Esophagus muscularis mucosa (tissue), 4 donors: ENCODE measurements around the gene THTPA. TPM values are rescaled to one million over a fixed set of nuclear protein-coding genes. Genes with fewer than 3 reads are reported as not detected.
A peak's percentile ranks its signal among the peaks of the same experiment; 100 is the strongest.

Experiments
- DNase-seq: peaks from one replicate; pipeline ENCODE4 v3.0.0-alpha.2; 2017; ENCODE audit errors: extremely low spot score
- H3K27ac ChIP-seq, 4 donors: fragments of 200-600 bp; sonication (generic); replicated peaks in 1 of 4; 1 replicate in 3 of 4; 2 replicates in 1 of 4; pipeline ENCODE4 v1.5.1; 2016 to 2019; ENCODE audit warnings: mild to moderate bottlenecking in 1 of 4
- H3K27me3 ChIP-seq, 4 donors: fragments of 200-600 bp; sonication (generic); one replicate each; pipeline versions ENCODE4 v1.5.1 to v1.6.0; 2016 to 2019
- H3K36me3 ChIP-seq, 4 donors: fragments of 200-600 bp; sonication (generic); one replicate each; pipeline ENCODE4 v1.5.1; 2016 to 2019
- H3K4me1 ChIP-seq, 4 donors: fragments of 200-600 bp; sonication (generic); one replicate each; pipeline ENCODE4 v1.5.1; 2016 to 2019
- H3K4me3 ChIP-seq, 4 donors: fragments of 200-600 bp; sonication (generic); 1 replicate in 2 of 4; 2 replicates in 2 of 4; pipeline ENCODE4 v1.5.1; 2016 to 2019; ENCODE audit warnings: mild to moderate bottlenecking in 4 of 4, moderate library complexity in 1 of 4
- H3K9me3 ChIP-seq, 4 donors: fragments of 200-600 bp; sonication (generic); 1 replicate in 3 of 4; 2 replicates in 1 of 4; pipeline ENCODE4 v1.5.1; 2016 to 2019
- CTCF ChIP-seq, 3 experiments: fragments of 200-600 bp in 2 of 3; fragments of 450-650 bp in 1 of 3; sonication (generic) in 2 of 3; IDR thresholded peaks; one replicate each; pipeline ENCODE4 v1.5.1; 2017 to 2019; ENCODE audit warnings: antibody characterized with exemption in 3 of 3, mild to moderate bottlenecking in 2 of 3, moderate library complexity in 1 of 3
- EP300 ChIP-seq: sonication (generic); formaldehyde crosslinking; IDR thresholded peaks from one replicate; pipeline ENCODE4 v1.6.1; 2017; ENCODE audit warnings: antibody characterized with exemption
- POLR2A ChIP-seq: fragments of 450-650 bp; IDR thresholded peaks from one replicate; pipeline ENCODE4 v1.6.1; 2017; ENCODE audit warnings: antibody characterized with exemption, moderate library complexity, mild to moderate bottlenecking, low read depth
- POLR2AphosphoS5 ChIP-seq, 2 donors: sonication (generic); formaldehyde crosslinking; IDR thresholded peaks; one replicate each; pipeline ENCODE4 v1.6.1; 2017; ENCODE audit warnings: antibody characterized with exemption in 2 of 2
- WGBS: methylation state at CpG from one replicate; pipeline ENCODE4 v1.1.5; 2018; 5-methylcytosine and 5-hydroxymethylcytosine counted together
- intact Hi-C: fragments of 100-400 bp; cut with DNase I; formaldehyde crosslinking; loops from one replicate; pipeline ENCODE4 v1.15.1; 2023
- total RNA-seq, 4 donors: library from RNA; depleted of rRNA; stranded (reverse); fragments of >200 nt; gene quantifications; one replicate each; pipeline versions ENCODE4 v1.1.0 to v1.2.1, GENCODE V29; 2016

The THTPA gene
- total RNA-seq, 4 donors from 2014 or later = 18.3 to 20.0 (median 19.7) TPM

DNA sequence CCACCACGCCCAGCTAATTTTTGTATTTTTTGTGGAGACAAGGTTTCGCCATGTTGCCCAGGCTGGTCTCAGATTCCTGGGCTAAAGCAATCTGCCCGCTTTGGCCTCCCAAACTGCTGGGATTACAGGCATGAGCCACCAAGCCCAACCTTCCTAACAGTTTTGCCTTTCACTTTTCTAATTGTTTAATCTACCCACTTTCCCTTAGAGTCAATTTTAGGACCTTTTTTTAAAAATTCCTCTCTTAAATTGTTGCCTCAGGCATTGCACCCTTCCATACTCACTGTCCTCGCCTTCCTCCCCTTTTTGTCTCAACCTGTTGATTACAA lies 16.0 kb upstream of the THTPA start:
- intact Hi-C loops = no loop called here
- no peak overlapping the region for H3K27ac ChIP-seq
- TF ChIP-seq POLR2A (no peak), EP300 (no peak), CTCF (IDR thresholded peaks at IDR 0.05) (no peak), POLR2AphosphoS5 (IDR thresholded peaks at IDR 0.05) (no peak)
- H3K9me3 ChIP-seq = no peaks in the 10 kb centered on the region
- H3K36me3 ChIP-seq = peaks cover 0 to 5% (median 0%) of the 10 kb centered on the region in 4 donors
- no peak overlapping the region for H3K4me3 ChIP-seq
- H3K27me3 ChIP-seq = no peaks in the 10 kb centered on the region
- WGBS = 95% methylated on average over 4 of the region's 4 CpGs
- DNase-seq = no peak
- H3K4me1 ChIP-seq = peaks cover 5 to 20% (median 9%) of the 10 kb centered on the region in 4 donors

DNA sequence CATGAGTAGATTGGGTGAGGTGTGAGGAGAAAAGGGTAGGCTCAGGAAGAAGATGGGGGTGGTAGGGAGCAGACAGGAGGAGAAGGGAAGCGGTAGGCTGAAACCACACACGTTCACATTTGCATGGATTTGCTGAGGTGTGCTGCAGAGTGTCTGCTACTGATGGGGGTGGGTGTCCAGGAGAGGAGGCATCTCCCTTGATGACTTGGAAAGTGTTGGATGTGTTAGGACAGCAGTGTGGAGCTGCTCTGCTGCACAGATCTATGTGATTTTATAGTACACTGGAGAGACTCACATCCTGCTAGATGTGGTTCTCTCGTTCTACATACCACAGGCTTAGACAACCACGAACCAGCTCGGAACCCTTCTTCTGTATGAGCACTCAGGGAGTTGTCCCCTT lies 13.8 kb upstream of the THTPA start:
- Histone ChIP-seq H3K36me3 (peaks cover 0 to 5% (median 0%) of the 10 kb centered on the region in 4 donors), H3K27ac (no peak overlapping the region), H3K4me1 (peaks cover 11 to 20% (median 12%) of the 10 kb centered on the region in 4 donors), H3K4me3 (no peak overlapping the region), H3K27me3 (no peaks in the 10 kb centered on the region), H3K9me3 (no peaks in the 10 kb centered on the region)
- no peak for DNase-seq
- TF ChIP-seq EP300 (no peak), POLR2A (no peak), CTCF (IDR thresholded peaks at IDR 0.05) (no peak)
- intact Hi-C loops = no loop called here
- WGBS = 78% methylated on average over 5 of the region's 5 CpGs

GRCh38 chr14:23543403-23543802 lies 12.7 kb upstream of the THTPA start:
- no peak for TF ChIP-seq POLR2AphosphoS5 (IDR thresholded peaks at IDR 0.05)
- TF ChIP-seq POLR2A = no peak
- Histone ChIP-seq H3K36me3 (peaks cover 0 to 5% (median 0%) of the 10 kb centered on the region in 4 donors), H3K4me3 (no peak overlapping the region), H3K4me1 (peaks cover 11 to 20% (median 12%) of the 10 kb centered on the region in 4 donors), H3K9me3 (no peaks in the 10 kb centered on the region), H3K27ac (no peak overlapping the region), H3K27me3 (no peaks in the 10 kb centered on the region)
- 95% methylated on average over 5 of the region's 5 CpGs for WGBS
- intact Hi-C loops = no loop called here
- DNase-seq = no peak

- WGBS = 57% methylated on average over 20 of the region's 25 CpGs
- Histone ChIP-seq H3K4me3 (no peak overlapping the region), H3K27me3 (no peaks in the 10 kb centered on the region), H3K9me3 (no peaks in the 10 kb centered on the region), H3K4me1 (peaks cover 6 to 13% (median 10%) of the 10 kb centered on the region in 4 donors), H3K36me3 (peaks cover 0 to 5% (median 0%) of the 10 kb centered on the region in 4 donors), H3K27ac (peak overlapping the region in 1 of 4 donors; percentile 14)
- TF ChIP-seq POLR2A (no peak), CTCF (IDR thresholded peaks at IDR 0.05) (no peak)
- intact Hi-C loops = no loop called here
- no peak for DNase-seq
Measured at GRCh38 chr14:23544511-23545447, 11.3 kb upstream of the THTPA start.

DNA sequence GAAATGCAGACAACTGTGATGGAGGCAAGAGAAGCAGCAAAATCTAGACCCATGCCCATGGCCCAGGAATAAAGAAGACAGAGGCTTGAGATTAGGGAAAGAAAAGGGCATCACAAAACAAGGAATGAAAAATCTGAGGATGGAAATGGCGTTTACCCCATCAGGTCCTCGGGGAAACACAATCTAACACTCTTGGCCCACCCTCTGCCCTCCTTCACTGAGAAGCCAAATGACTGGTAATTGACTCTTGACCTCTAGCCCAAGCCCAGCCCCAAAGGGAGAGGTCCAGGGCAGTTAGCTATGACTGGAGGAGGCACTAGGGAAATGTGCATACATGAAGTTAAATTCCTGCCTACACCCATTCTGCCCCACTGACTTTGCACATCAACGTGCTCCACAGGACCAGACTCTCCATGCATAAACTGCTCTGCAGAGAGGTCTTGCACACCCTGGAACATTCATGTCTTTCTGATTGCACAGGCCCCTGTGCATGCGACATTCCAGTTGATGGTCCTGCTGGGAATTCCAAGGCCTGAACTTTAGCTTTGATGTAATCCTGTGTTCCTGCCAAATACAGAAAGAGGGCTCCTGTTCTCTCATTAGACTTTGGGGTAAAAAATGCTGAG lies 10.2 kb upstream of the THTPA start:
- Histone ChIP-seq H3K4me3 (no peak overlapping the region), H3K4me1 (peaks cover 15 to 21% (median 17%) of the 10 kb centered on the region in 4 donors), H3K27ac (no peak overlapping the region), H3K36me3 (peaks cover 0 to 5% (median 0%) of the 10 kb centered on the region in 4 donors), H3K9me3 (no peaks in the 10 kb centered on the region), H3K27me3 (no peaks in the 10 kb centered on the region)
- intact Hi-C loops = no loop called here
- 93% methylated on average over 4 of the region's 4 CpGs for WGBS
- DNase-seq = no peak
- TF ChIP-seq EP300 = no peak
- TF ChIP-seq POLR2A = no peak
- no peak for TF ChIP-seq POLR2AphosphoS5 (IDR thresholded peaks at IDR 0.05)
